SK-N-SH (cell line): ENCODE data around the gene MATN1. TPM values are rescaled to one million over a fixed set of nuclear protein-coding genes. Genes with fewer than 3 reads are reported as not detected.

Experiments
- CTCF ChIA-PET: fragments of 300-600, 350-600 bp; formaldehyde crosslinking; extraction: SDS; loops from one replicate; lab custom pipeline; 2021; lab: Yijun Ruan, JAX
- POLR2A ChIA-PET: fragments of 350-600 bp; sonication (Branson Sonifier 250); formaldehyde crosslinking; extraction: SDS; loops from one replicate; lab custom pipeline; 2020; ENCODE audit warnings: antibody characterized with exemption, inconsistent platforms; lab: Yijun Ruan, JAX
- DNase-seq: peaks from one replicate; pipeline ENCODE4 v3.0.0; 2012
- H2AFZ ChIP-seq: fragments of 200-600 bp; sonication (generic); 2 replicates; pipeline ENCODE4 v1.8.1; 2016; ENCODE audit warnings: antibody characterized with exemption, mild to moderate bottlenecking, low read depth
- H3F3A ChIP-seq: fragments of 200-600 bp; sonication (generic); replicated peaks from 2 replicates; pipeline ENCODE3; 2016; ENCODE audit warnings: antibody characterized with exemption, mild to moderate bottlenecking; ENCODE audit not compliant: insufficient read depth
- H3K27ac ChIP-seq, 2 experiments: fragments of 200-500 bp in 1 of 2; fragments of 200-600 bp in 1 of 2; sonication (Bioruptor generic) in 1 of 2; sonication (generic), shearing (Covaris generic) in 1 of 2; 2 replicates each; pipeline versions ENCODE4 v1.5.1 to v1.6.1; 2014 to 2016; ENCODE audit warnings: low read depth in 2 of 2, inconsistent platforms in 1 of 2, low read length in 1 of 2, mild to moderate bottlenecking in 1 of 2, mixed read lengths in 1 of 2
- H3K27me3 ChIP-seq: fragments of 200-600 bp; sonication (generic), shearing (Covaris generic); 2 replicates; pipeline ENCODE4 v1.6.1; 2016; ENCODE audit warnings: mixed run types; ENCODE audit not compliant: insufficient read depth
- H3K36me3 ChIP-seq, 2 experiments: fragments of 200-500 bp in 1 of 2; fragments of 200-600 bp in 1 of 2; sonication (Bioruptor generic) in 1 of 2; sonication (generic) in 1 of 2; replicated peaks in 1 of 2; 2 replicates each; pipeline versions ENCODE3 to v1.5.1; 2014 to 2016; ENCODE audit warnings: low read length in 1 of 2, mild to moderate bottlenecking in 1 of 2; ENCODE audit not compliant: insufficient read depth in 2 of 2, control insufficient read depth in 1 of 2
- H3K4me1 ChIP-seq, 2 experiments: fragments of 200-500 bp in 1 of 2; fragments of 200-600 bp in 1 of 2; sonication (Bioruptor generic) in 1 of 2; sonication (generic), shearing (Covaris generic) in 1 of 2; 2 replicates each; pipeline versions ENCODE4 v1.5.1 to v1.6.1; 2014 to 2016; ENCODE audit warnings: low read depth in 1 of 2, low read length in 1 of 2, mixed run types in 1 of 2; ENCODE audit not compliant: insufficient read depth in 2 of 2, control insufficient read depth in 1 of 2
- H3K4me2 ChIP-seq: fragments of 200-600 bp; sonication (generic), shearing (Covaris generic); 2 replicates; pipeline ENCODE4 v1.6.1; 2017; ENCODE audit warnings: mixed run types
- H3K4me3 ChIP-seq, 2 experiments: fragments of 200-500 bp in 1 of 2; fragments of 200-600 bp in 1 of 2; sonication (Bioruptor generic) in 1 of 2; sonication (generic), shearing (Covaris generic) in 1 of 2; 2 replicates each; pipeline versions ENCODE4 v1.5.1 to v1.8.1; 2014 to 2016; ENCODE audit warnings: low read depth in 2 of 2, inconsistent platforms in 1 of 2, low read length in 1 of 2, mild to moderate bottlenecking in 1 of 2, mixed read lengths in 1 of 2, moderate library complexity in 1 of 2
- H3K79me2 ChIP-seq: fragments of 200-600 bp; sonication (generic); 2 replicates; pipeline ENCODE4 v1.8.1; 2017; ENCODE audit warnings: mild to moderate bottlenecking; ENCODE audit not compliant: insufficient read depth
- H3K9ac ChIP-seq: fragments of 200-600 bp; sonication (generic); 2 replicates; pipeline ENCODE4 v1.6.1; 2017; ENCODE audit warnings: mixed run types
- H3K9me2 ChIP-seq: fragments of 200-600 bp; sonication (generic); 2 replicates; pipeline ENCODE4 v1.6.1; 2017; ENCODE audit warnings: mixed run types
- H3K9me3 ChIP-seq: fragments of 200-600 bp; sonication (generic); 2 replicates; pipeline ENCODE4 v1.6.1; 2017; ENCODE audit warnings: mixed run types, mild to moderate bottlenecking, moderate library complexity
- H4K20me1 ChIP-seq: fragments of 200-600 bp; sonication (generic); 2 replicates; pipeline ENCODE4 v1.6.1; 2017; ENCODE audit warnings: mild to moderate bottlenecking, mixed run types; ENCODE audit not compliant: insufficient read depth
- CHD2 ChIP-seq: fragments of 150-350 bp; IDR thresholded peaks from 2 replicates; pipeline ENCODE4 v1.6.1; 2018; ENCODE audit warnings: low read length; ENCODE audit not compliant: partially characterized antibody
- EP300 ChIP-seq, 2 experiments: IDR thresholded peaks; 2 replicates each; pipeline versions ENCODE4 v1.4.0 to v1.6.1; 2012; ENCODE audit warnings: borderline replicate concordance in 1 of 2, low read depth in 1 of 2, low read length in 1 of 2
- FOSL2 ChIP-seq: IDR thresholded peaks from 2 replicates; pipeline ENCODE4 v1.4.0; 2012; ENCODE audit warnings: low read depth, mild to moderate bottlenecking, moderate library complexity, borderline replicate concordance
- FOXJ3 ChIP-seq: sonication (generic); formaldehyde crosslinking; IDR thresholded peaks from 2 replicates; pipeline ENCODE4 v1.5.1; 2020; ENCODE audit warnings: mild to moderate bottlenecking, missing genetic modification reagents
- FOXM1 ChIP-seq: IDR thresholded peaks from 2 replicates; pipeline ENCODE4 v1.4.0; 2012; ENCODE audit warnings: low read depth, mild to moderate bottlenecking
- GATA2 ChIP-seq: sonication (generic); formaldehyde crosslinking; IDR thresholded peaks from 2 replicates; pipeline ENCODE4 v1.5.0; 2020; ENCODE audit warnings: mild to moderate bottlenecking, missing genetic modification reagents
- MXI1 ChIP-seq: IDR thresholded peaks from 2 replicates; pipeline ENCODE4 v1.6.1; 2012; ENCODE audit warnings: mild to moderate bottlenecking, low read depth, low read length, improper control_type of control experiment
- NFIC ChIP-seq: IDR thresholded peaks from 2 replicates; pipeline ENCODE4 v1.4.0; 2012; ENCODE audit warnings: borderline replicate concordance
- PBX3 ChIP-seq: IDR thresholded peaks from 2 replicates; pipeline ENCODE4; 2012
- RAD21 ChIP-seq: IDR thresholded peaks from 2 replicates; pipeline ENCODE4 v1.6.1; 2012; ENCODE audit warnings: mild to moderate bottlenecking, low read length
- REST ChIP-seq: IDR thresholded peaks from 2 replicates; pipeline ENCODE4 v1.6.1; 2012; ENCODE audit warnings: mild to moderate bottlenecking, low read depth, low read length, moderate library complexity
- RXRA ChIP-seq: IDR thresholded peaks from 2 replicates; pipeline ENCODE4 v1.4.0; 2012; ENCODE audit warnings: low read depth, mild to moderate bottlenecking, borderline replicate concordance
- TAF1 ChIP-seq: IDR thresholded peaks from 2 replicates; pipeline ENCODE4 v1.6.1; 2012; ENCODE audit warnings: low read depth, mild to moderate bottlenecking, low read length, moderate library complexity, borderline replicate concordance
- TCF12 ChIP-seq: IDR thresholded peaks from 2 replicates; pipeline ENCODE4 v1.4.0; 2012
- USF1 ChIP-seq: IDR thresholded peaks from 2 replicates; pipeline ENCODE4 v1.4.0; 2012; ENCODE audit warnings: low read depth, borderline replicate concordance
- WGBS: methylation state at CpG from one replicate; pipeline ENCODE4 v1.1.6; 2017; ENCODE audit warnings: low lambda C conversion rate; 5-methylcytosine and 5-hydroxymethylcytosine counted together
- polyA plus RNA-seq, 3 experiments: library from polyadenylated mRNA; depleted of rRNA; stranded (reverse); fragments of >200 nt; gene quantifications; 2 replicates each; pipeline ENCODE4 v1.2.3, GENCODE V29; 2012

Gene MATN1
- polyA plus RNA-seq, 1 of the 3 experiments (the other 2 are of a cell fraction), result 0.23 TPM

- no peak for TF ChIP-seq EP300 (IDR thresholded peaks at IDR 0.05; ENCODE audit: borderline replicate concordance in 1 of 2, low read depth in 1 of 2, low read length in 1 of 2)
Observed at GRCh38 chr1:30734580-30734979, 11.2 kb upstream of the MATN1 start (continued).

- Histone ChIP-seq H3K27me3 (no peaks in the 10 kb centered on the region), H3K9ac (no peak overlapping the region), H3K4me2 (no peak overlapping the region), H3K9me3 (no peaks in the 10 kb centered on the region), H3K4me3 (no peak overlapping the region), H3K27ac (no peak overlapping the region), H3K36me3 (no peaks in the 10 kb centered on the region), H4K20me1 (no peaks in the 10 kb centered on the region), H3K9me2 (no peaks in the 10 kb centered on the region), H3F3A (peaks cover 6% of the 10 kb centered on the region), H3K4me1 (peaks cover 0 to 6% of the 10 kb centered on the region in 2 experiments; a peak in 1 of 4 replicates), H2AFZ (no peak overlapping the region), H3K79me2 (no peaks in the 10 kb centered on the region)
- DNase-seq, result no peak
- POLR2A ChIA-PET, result no interaction called here
- 54% methylated on average over 4 of the region's 4 CpGs for WGBS
- CTCF ChIA-PET, result interaction anchor here (2.5 to 3.1 kb wide), 3 partner anchors 15 to 68 kb away, joined by 8 to 14 read pairs (median 9); no protein-coding TSS in a partner anchor
- TF ChIP-seq PBX3, result no peak
- TF ChIP-seq MXI1, result no peak
- no peak for TF ChIP-seq FOXM1
- TF ChIP-seq TCF12, result no peak
- TF ChIP-seq CHD2, result no peak
- TF ChIP-seq FOSL2, result no peak
- no peak for TF ChIP-seq RXRA
- TF ChIP-seq TAF1, result no peak
- TF ChIP-seq FOXJ3, result no peak
- no peak for TF ChIP-seq GATA2 (CRISPR knock-in tag)
- no peak for TF ChIP-seq NFIC
- no peak for TF ChIP-seq USF1
- no peak for TF ChIP-seq REST
- no peak for TF ChIP-seq RAD21
- TF ChIP-seq EP300 (IDR thresholded peaks at IDR 0.05; ENCODE audit: borderline replicate concordance in 1 of 2, low read depth in 1 of 2, low read length in 1 of 2), result no peak
- TF ChIP-seq, all 33 proteins: peak for 0
Observed at GRCh38 chr1:30734106-30734505, 10.7 kb upstream of the MATN1 start.
